Measurements from ENCODE around the gene HTATIP2.

DNA sequence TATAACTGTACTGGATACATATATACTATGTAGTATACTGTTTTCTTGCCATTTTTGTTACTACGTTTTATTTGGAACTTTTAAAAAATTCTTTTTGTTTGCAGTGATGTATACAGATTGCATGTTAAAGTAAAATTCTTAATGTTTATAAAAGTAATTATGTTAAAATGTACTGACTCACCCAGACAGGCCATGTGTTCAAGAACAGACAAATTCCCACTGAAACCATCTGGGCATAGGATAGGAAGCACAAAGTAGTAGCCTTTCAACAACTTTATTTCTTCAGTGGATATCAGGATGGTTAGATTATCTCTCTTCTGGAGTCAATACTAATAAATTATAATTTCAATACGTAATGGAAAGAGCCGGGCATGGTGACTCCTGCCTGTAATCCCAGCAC is 43.8 kb downstream of the HTATIP2 start:
- TF ChIP-seq POLR2AphosphoS5 (IDR thresholded peaks at IDR 0.05; ENCODE audit: low read depth): no peak
- TF ChIP-seq EZH2 (IDR thresholded peaks at IDR 0.05; ENCODE audit: low read depth, unreplicated experiment): no peak
